Measurements from ENCODE around the gene BIRC2.

GRCh38 chr11:102384419-102385079 is 37.5 kb downstream of the BIRC2 start:
- TF ChIP-seq CTCF (IDR thresholded peaks at IDR 0.05) (no peak), POLR2A (IDR thresholded peaks at IDR 0.05) (no peak)
